Glomerular visceral epithelial cell (primary cell): Measurements from ENCODE around the gene PEDS1.
A peak's percentile ranks its signal among the peaks of the same experiment; 100 is the strongest.
"Not testable (repeated sequence)": the region's sequence is repeated elsewhere in the genome, so short reads cannot be mapped to it uniquely, and the experiment has no call there.

Source experiments
- DNase-seq: peaks from one replicate; pipeline ENCODE4 v3.0.0-alpha.2; 2016; ENCODE audit errors: extremely low spot score

The PEDS1 gene

GRCh38 chr20:50190251-50191064, 36.9 kb upstream of the PEDS1 start, which contains the start of gene CEBPB:
Gene CEBPB (plus strand): TSS chr20:50190830. CDS start chr20:50191034, 204 bp downstream.
- peak; percentile 91 for DNase-seq

GRCh38 chr20:50189681-50190250, 36.2 kb upstream of the PEDS1 start:
- DNase-seq = no peak

- no peak for DNase-seq
These were observed 35.6 kb upstream of the PEDS1 start for GRCh38 chr20:50188879-50189680.

GRCh38 chr20:50188287-50188688, 34.8 kb upstream of the PEDS1 start:
- DNase-seq = no peak

GRCh38 chr20:50187403-50188051, 34.0 kb upstream of the PEDS1 start:
- DNase-seq = no peak

- DNase-seq = no peak
These were observed 33.5 kb upstream of the PEDS1 start for GRCh38 chr20:50186987-50187402.

GRCh38 chr20:50186151-50186885, 32.8 kb upstream of the PEDS1 start:
- DNase-seq = peak; percentile 90

- DNase-seq = no peak
These were observed 31.9 kb upstream of the PEDS1 start for GRCh38 chr20:50185426-50185825.

- no peak for DNase-seq
These were observed 28.8 kb upstream of the PEDS1 start for GRCh38 chr20:50182346-50182745.

- DNase-seq = no peak
These were observed 27.8 kb upstream of the PEDS1 start for GRCh38 chr20:50181344-50181743.

- DNase-seq = not testable (repeated sequence)
These were observed 25.1 kb upstream of the PEDS1 start for GRCh38 chr20:50178672-50179071.

- no peak for DNase-seq
These were observed 22.7 kb upstream of the PEDS1 start for GRCh38 chr20:50175938-50176933.

GRCh38 chr20:50174456-50174855, 20.9 kb upstream of the PEDS1 start:
- DNase-seq = no peak

- peak; percentile 82 for DNase-seq
These were observed 19.0 kb upstream of the PEDS1 start for GRCh38 chr20:50172347-50173013.

- DNase-seq = no peak
These were observed 17.2 kb upstream of the PEDS1 start for GRCh38 chr20:50170549-50171220.

- DNase-seq = peak; percentile 86
These were observed 15.9 kb upstream of the PEDS1 start for GRCh38 chr20:50169329-50169823.

- DNase-seq = peak; percentile 100
These were observed 12.4 kb upstream of the PEDS1 start for GRCh38 chr20:50165684-50166554.
